Thyroid gland (tissue), 4 donors: ENCODE data around the gene TBC1D24.

Source experiments
- POLR2A ChIP-seq, 2 donors: fragments of 450-650 bp; IDR thresholded peaks; one replicate each; pipeline ENCODE4 v1.6.1; 2017; ENCODE audit warnings: antibody characterized with exemption in 2 of 2, mild to moderate bottlenecking in 2 of 2, moderate library complexity in 1 of 2
- TF ChIP-seq, protein P1 (sequence below), 6 experiments: fragments of 200-600 bp in 3 of 6; fragments of 450-650 bp in 3 of 6; sonication (generic) in 3 of 6; IDR thresholded peaks; one replicate each; pipeline ENCODE4 v1.5.1; 2016 to 2019; ENCODE audit warnings: antibody characterized with exemption in 6 of 6, mild to moderate bottlenecking in 2 of 6, inconsistent platforms in 1 of 6, moderate library complexity in 1 of 6

DNA sequence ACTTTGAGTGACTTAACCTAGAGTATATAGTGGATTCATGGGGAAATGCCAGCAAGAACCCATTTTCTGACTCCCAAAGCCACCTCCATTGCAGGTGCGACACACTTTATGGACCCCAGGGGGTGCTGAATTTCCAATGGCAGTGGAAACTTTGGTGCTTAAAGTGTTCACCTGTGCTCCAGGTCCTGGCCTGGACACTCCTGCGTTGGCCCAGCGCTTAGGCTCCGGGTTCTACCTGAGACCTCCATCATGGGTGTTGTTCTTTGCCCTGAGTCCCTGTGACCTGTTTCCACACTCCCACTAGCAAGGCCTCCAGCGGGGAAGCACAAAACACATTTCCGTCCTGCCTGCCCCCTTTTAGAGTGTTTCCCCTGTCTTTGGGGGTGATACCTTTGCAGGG is 42.6 kb upstream of the TBC1D24 start:
- TF ChIP-seq, protein P1, sequence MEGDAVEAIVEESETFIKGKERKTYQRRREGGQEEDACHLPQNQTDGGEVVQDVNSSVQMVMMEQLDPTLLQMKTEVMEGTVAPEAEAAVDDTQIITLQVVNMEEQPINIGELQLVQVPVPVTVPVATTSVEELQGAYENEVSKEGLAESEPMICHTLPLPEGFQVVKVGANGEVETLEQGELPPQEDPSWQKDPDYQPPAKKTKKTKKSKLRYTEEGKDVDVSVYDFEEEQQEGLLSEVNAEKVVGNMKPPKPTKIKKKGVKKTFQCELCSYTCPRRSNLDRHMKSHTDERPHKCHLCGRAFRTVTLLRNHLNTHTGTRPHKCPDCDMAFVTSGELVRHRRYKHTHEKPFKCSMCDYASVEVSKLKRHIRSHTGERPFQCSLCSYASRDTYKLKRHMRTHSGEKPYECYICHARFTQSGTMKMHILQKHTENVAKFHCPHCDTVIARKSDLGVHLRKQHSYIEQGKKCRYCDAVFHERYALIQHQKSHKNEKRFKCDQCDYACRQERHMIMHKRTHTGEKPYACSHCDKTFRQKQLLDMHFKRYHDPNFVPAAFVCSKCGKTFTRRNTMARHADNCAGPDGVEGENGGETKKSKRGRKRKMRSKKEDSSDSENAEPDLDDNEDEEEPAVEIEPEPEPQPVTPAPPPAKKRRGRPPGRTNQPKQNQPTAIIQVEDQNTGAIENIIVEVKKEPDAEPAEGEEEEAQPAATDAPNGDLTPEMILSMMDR (IDR thresholded peaks at IDR 0.05) = no peak
- TF ChIP-seq POLR2A (IDR thresholded peaks at IDR 0.05) = no peak
